GM19395 (cell line): ENCODE measurements around the gene FAM72B.
"Not testable (repeated sequence)": the region's sequence is repeated elsewhere in the genome, so short reads cannot be mapped to it uniquely, and the experiment has no call there.

Source experiments
- ATAC-seq: cut with Tn5 transposase; IDR thresholded peaks from one replicate; pipeline ENCODE4 v1.9.1; 2021; ENCODE audit warnings: mild to moderate bottlenecking, moderate library complexity; ENCODE audit not compliant: unreplicated experiment

The FAM72B gene

GRCh38 chr1:121156958-121157603 lies 27.1 kb downstream of the FAM72B start:
- not testable (repeated sequence) for ATAC-seq

GRCh38 chr1:121155671-121156358 lies 28.3 kb downstream of the FAM72B start:
- not testable (repeated sequence) for ATAC-seq

- ATAC-seq: not testable (repeated sequence)
These were observed 29.3 kb downstream of the FAM72B start for GRCh38 chr1:121154811-121155210.

DNA sequence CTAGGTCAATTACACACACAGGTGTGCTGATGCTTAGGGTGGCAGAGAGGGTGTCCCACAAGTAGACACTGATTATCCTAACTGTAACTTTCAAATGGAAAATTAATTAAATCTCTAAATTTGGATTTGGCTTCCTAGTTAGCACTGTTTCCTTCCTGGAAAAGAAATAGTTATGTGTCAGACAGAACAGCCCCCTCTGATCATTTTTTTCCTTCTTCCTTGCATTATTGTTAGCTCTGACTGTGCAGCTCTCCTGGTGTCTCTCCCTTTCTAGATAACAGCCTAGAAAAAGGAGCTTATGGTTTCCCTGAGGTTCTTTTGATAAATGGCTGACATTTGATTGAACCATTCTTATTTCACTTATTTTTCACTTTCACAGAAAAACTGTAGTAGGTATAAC lies 31.4 kb downstream of the FAM72B start:
- ATAC-seq: not testable (repeated sequence)

GRCh38 chr1:121151294-121151693 lies 32.8 kb downstream of the FAM72B start:
- ATAC-seq: not testable (repeated sequence)

DNA sequence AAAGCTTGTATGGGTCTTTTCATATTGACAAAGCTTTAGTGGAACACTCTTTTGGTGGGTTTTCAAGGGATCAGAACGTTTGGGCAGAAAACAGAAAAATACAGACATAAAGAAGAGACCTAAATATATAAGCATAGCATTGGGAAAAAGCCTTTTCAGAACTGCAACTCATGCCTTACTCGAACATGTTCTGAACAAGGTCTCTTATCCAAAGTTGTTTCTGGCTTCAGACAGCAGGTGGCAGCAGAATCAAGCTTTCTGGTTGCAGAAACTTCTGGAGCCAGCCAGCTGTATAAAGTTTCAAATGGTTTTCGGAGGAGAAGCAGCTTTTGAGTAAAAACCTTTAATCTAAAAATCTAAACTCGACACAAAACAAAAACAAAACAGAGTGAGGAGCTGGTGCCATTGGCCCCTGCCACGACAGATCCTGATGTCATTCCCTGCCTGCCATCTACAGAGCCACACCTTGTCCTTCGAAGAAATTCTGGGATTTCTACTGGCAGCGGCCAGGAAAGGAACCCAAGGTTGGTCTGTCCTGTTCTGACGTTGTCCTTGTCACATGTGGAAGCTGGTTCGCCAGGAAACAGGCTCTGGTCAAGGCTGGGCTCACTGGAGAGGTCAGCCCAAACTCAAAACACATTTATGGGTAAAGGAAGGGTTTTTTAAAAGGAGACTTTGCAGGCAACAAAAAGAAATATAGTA lies 35.5 kb downstream of the FAM72B start:
- ATAC-seq: not testable (repeated sequence)

DNA sequence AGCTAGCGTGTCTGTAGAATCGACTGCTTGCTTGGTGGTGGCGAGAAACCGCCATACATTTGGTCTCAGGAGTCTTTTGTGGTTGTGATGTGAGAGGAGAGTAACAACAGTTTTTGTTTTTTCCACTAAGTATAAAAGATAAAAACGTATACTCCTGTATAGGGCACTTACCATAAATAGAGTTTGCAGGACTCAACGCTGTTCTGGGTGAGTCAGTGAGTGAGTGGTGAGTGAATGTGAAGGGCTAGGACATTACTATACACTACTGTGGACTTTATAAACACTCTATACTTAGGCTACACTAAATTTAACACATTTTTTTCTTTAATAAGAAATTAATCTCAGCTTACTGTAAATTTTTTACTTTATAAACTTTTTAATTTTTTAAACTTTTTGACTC lies 43.7 kb downstream of the FAM72B start:
- ATAC-seq: not testable (repeated sequence)

DNA sequence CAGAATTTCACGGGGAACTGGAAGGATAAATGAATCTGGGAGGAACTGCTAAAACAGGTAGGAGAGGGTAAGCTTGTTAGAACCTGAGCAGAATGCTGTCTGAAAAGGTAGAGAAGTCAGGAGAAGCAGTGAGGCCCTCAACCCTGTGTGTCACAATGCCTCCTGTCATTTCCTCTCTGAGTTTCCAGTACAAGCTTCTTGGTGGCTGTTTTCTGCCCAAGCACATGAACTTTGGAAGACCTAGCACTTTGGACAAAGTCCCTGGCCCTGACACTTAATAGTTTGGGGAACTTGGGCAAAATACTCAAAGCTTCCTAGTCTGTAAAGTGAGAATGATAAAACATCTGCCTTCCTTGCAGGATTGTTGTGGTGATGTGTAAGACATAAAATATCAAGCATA lies 52.6 kb downstream of the FAM72B start:
- not testable (repeated sequence) for ATAC-seq

GRCh38 chr1:121118480-121118824 lies 65.7 kb downstream of the FAM72B start:
- ATAC-seq: not testable (repeated sequence)
